Bronchial epithelial cell (primary cell): ENCODE data around the gene CXADR. TPM values are rescaled to one million over a fixed set of nuclear protein-coding genes. Genes with fewer than 3 reads are reported as not detected.

ENCODE experiments used
- DNase-seq: peaks from one replicate; pipeline ENCODE4 v3.0.0-alpha.2; 2010; ENCODE audit warnings: low read depth
- FAIRE-seq: peaks from 2 replicates; lab custom pipeline; 2011; peaks lifted over from hg19 to GRCh38; lab: Jason Lieb, UNC
- H3K27me3 ChIP-seq: 2 replicates; pipeline ENCODE4 v1.5.1; 2011; ENCODE audit warnings: low read length; ENCODE audit not compliant: control insufficient read depth, insufficient read depth
- H3K36me3 ChIP-seq: 2 replicates; pipeline ENCODE4 v1.5.1; 2011; ENCODE audit warnings: low read length; ENCODE audit not compliant: control insufficient read depth, insufficient read depth
- H3K4me3 ChIP-seq: 2 replicates; pipeline ENCODE4 v1.5.1; 2011; ENCODE audit warnings: mild to moderate bottlenecking, low read depth, low read length, control low read depth
- CTCF ChIP-seq: IDR thresholded peaks from 2 replicates; pipeline ENCODE4 v1.5.1; 2011; ENCODE audit warnings: mild to moderate bottlenecking, moderate library complexity, low read length, control low read depth, inconsistent platforms; ENCODE audit not compliant: insufficient read depth, severe bottlenecking
- total RNA-seq: library from RNA; depleted of rRNA; stranded (reverse); fragments of >200 nt; gene quantifications from 2 replicates; pipeline ENCODE4 v1.2.1, GENCODE V29; 2014

Gene CXADR
- total RNA-seq, 1 donor from 2014 or later, result 27.9 TPM

- Histone ChIP-seq H3K27me3 (no peaks in the 10 kb centered on the region), H3K36me3 (no peaks in the 10 kb centered on the region), H3K4me3 (no peak overlapping the region)
- FAIRE-seq (no peak), DNase-seq (no peak)
- no peak for TF ChIP-seq CTCF
Measured at GRCh38 chr21:17539323-17539722, 26.5 kb downstream of the CXADR start.

GRCh38 chr21:17539743-17540341 is 27.0 kb downstream of the CXADR start:
- no peak for FAIRE-seq
- no peaks in the 10 kb centered on the region for H3K36me3 ChIP-seq
- no peak for TF ChIP-seq CTCF
- no peaks in the 10 kb centered on the region for H3K27me3 ChIP-seq
- no peak overlapping the region for H3K4me3 ChIP-seq
- DNase-seq, result no peak

GRCh38 chr21:17540530-17540929 is 27.7 kb downstream of the CXADR start:
- H3K4me3 ChIP-seq, result no peak overlapping the region
- TF ChIP-seq CTCF, result no peak
- no peaks in the 10 kb centered on the region for H3K36me3 ChIP-seq
- FAIRE-seq, result no peak
- no peaks in the 10 kb centered on the region for H3K27me3 ChIP-seq
- no peak for DNase-seq

- Histone ChIP-seq H3K27me3 (no peaks in the 10 kb centered on the region), H3K4me3 (no peak overlapping the region), H3K36me3 (peaks cover 3% of the 10 kb centered on the region)
- no peak for DNase-seq
- no peak for FAIRE-seq
- TF ChIP-seq CTCF, result no peak
Measured at GRCh38 chr21:17542371-17543011, 29.6 kb downstream of the CXADR start.

GRCh38 chr21:17545007-17545406 is 32.2 kb downstream of the CXADR start:
- H3K4me3 ChIP-seq, result no peak overlapping the region
- peaks cover 4% of the 10 kb centered on the region for H3K36me3 ChIP-seq
- DNase-seq (no peak), FAIRE-seq (no peak)
- TF ChIP-seq CTCF, result no peak
- H3K27me3 ChIP-seq, result no peaks in the 10 kb centered on the region
